H1 (cell line): ENCODE measurements around the gene KCNIP2. TPM values are rescaled to one million over a fixed set of nuclear protein-coding genes. Genes with fewer than 3 reads are reported as not detected.

ENCODE experiments used
- ATF2 ChIP-seq: IDR thresholded peaks from 2 replicates; pipeline ENCODE4 v1.6.1; 2012; ENCODE audit warnings: low read length, inconsistent platforms
- polyA plus RNA-seq, 7 experiments: library from polyadenylated mRNA; depleted of rRNA in 3 of 7; stranded (reverse) in 5 of 7; unstranded in 2 of 7; fragments of >200 nt in 5 of 7; fragments of 200-250 nt in 2 of 7; gene quantifications; 1 replicate in 5 of 7; 2 replicates in 1 of 7; 4 replicates in 1 of 7; pipeline versions ENCODE4 v1.2.1 to v1.2.3, GENCODE V29; 2011 to 2013; ENCODE audit warnings: missing spikeins in 2 of 7, mixed read lengths in 2 of 7
- total RNA-seq: library from RNA; stranded (reverse); fragmentation: NEBNext Ultra II Directional; extraction: Animal tissue kit (Norgen Biotek cat#: 25700); gene quantifications from 2 replicates; pipeline ENCODE4 v1.2.1, GENCODE V29; 2021

Gene KCNIP2
- total and polyA plus RNA-seq, 2 of the 8 experiments (the other 6 are each of a cell fraction or from before 2014, with no cell fraction given), result 2.7 to 6.0 TPM

GRCh38 chr10:101888251-101888949 lies 44.8 kb upstream of the KCNIP2 start (continued):
- no peak for TF ChIP-seq ATF2
- TF ChIP-seq, all 59 proteins: peak for 0
